Glutamatergic neuron (in vitro differentiated cells): ENCODE data around the gene FKTN. TPM values are rescaled to one million over a fixed set of nuclear protein-coding genes. Genes with fewer than 3 reads are reported as not detected.

Experiments used
- DNase-seq: peaks from one replicate; pipeline ENCODE4 v3.0.0; 2022
- H3K27ac Mint-ChIP-seq: one replicate; pipeline ENCODE4 v1.8.0; 2020; ENCODE audit warnings: mild to moderate bottlenecking, mixed read lengths, inconsistent platforms; ENCODE audit not compliant: unreplicated experiment
- H3K27me3 Mint-ChIP-seq: one replicate; pipeline ENCODE4 v1.8.0; 2020; ENCODE audit warnings: mild to moderate bottlenecking, moderate library complexity, mixed read lengths, inconsistent platforms; ENCODE audit not compliant: unreplicated experiment
- H3K36me3 Mint-ChIP-seq: one replicate; pipeline ENCODE4 v1.8.0; 2020; ENCODE audit warnings: mild to moderate bottlenecking, mixed read lengths, inconsistent platforms; ENCODE audit not compliant: unreplicated experiment
- H3K4me1 Mint-ChIP-seq: one replicate; pipeline ENCODE4 v1.8.0; 2020; ENCODE audit warnings: mild to moderate bottlenecking, low read depth, mixed read lengths, inconsistent platforms; ENCODE audit not compliant: unreplicated experiment
- H3K4me3 Mint-ChIP-seq: one replicate; pipeline ENCODE4 v1.8.0; 2020; ENCODE audit warnings: mild to moderate bottlenecking, mixed read lengths, inconsistent platforms; ENCODE audit not compliant: unreplicated experiment
- H3K9me3 Mint-ChIP-seq: one replicate; pipeline ENCODE4 v1.8.0; 2020; ENCODE audit warnings: mild to moderate bottlenecking, moderate library complexity, mixed read lengths, inconsistent platforms; ENCODE audit not compliant: unreplicated experiment
- CTCF ChIP-seq: fragments of 200-600 bp; sonication (generic); IDR thresholded peaks from one replicate; pipeline ENCODE4 v1.5.0; 2021; ENCODE audit not compliant: partially characterized antibody, unreplicated experiment
- total RNA-seq: library from RNA; stranded (reverse); fragmentation: NEBNext Ultra II Directional; extraction: Animal tissue kit (Norgen Biotek cat#: 25700); gene quantifications from one replicate; pipeline ENCODE4 v1.2.1, GENCODE V29; 2021; ENCODE audit not compliant: unreplicated experiment

FKTN gene
- total RNA-seq, 1 donor from 2014 or later: 20.9 TPM

GRCh38 chr9:105672711-105673234 is 114.8 kb downstream of the FKTN start:
- Mint-ChIP-seq H3K4me3 (no peak overlapping the region), H3K27me3 (no peaks in the 10 kb centered on the region), H3K27ac (no peak overlapping the region), H3K4me1 (peaks cover 2% of the 10 kb centered on the region), H3K36me3 (no peaks in the 10 kb centered on the region), H3K9me3 (no peaks in the 10 kb centered on the region)
- TF ChIP-seq CTCF: no peak
- no peak for DNase-seq

GRCh38 chr9:105673850-105674387 is 116.0 kb downstream of the FKTN start:
- H3K27me3 Mint-ChIP-seq: no peaks in the 10 kb centered on the region
- no peak overlapping the region for H3K4me3 Mint-ChIP-seq
- H3K9me3 Mint-ChIP-seq: no peaks in the 10 kb centered on the region
- DNase-seq: no peak
- TF ChIP-seq CTCF: no peak
- peaks cover 6% of the 10 kb centered on the region for H3K4me1 Mint-ChIP-seq
- no peaks in the 10 kb centered on the region for H3K36me3 Mint-ChIP-seq
- no peak overlapping the region for H3K27ac Mint-ChIP-seq

- DNase-seq: no peak
- H3K4me1 Mint-ChIP-seq: peaks cover 6% of the 10 kb centered on the region
- H3K9me3 Mint-ChIP-seq: no peaks in the 10 kb centered on the region
- no peak overlapping the region for H3K4me3 Mint-ChIP-seq
- TF ChIP-seq CTCF: no peak
- H3K36me3 Mint-ChIP-seq: no peaks in the 10 kb centered on the region
- peaks cover 2% of the 10 kb centered on the region for H3K27me3 Mint-ChIP-seq
- no peak overlapping the region for H3K27ac Mint-ChIP-seq
Observed at GRCh38 chr9:105676351-105676923, 118.5 kb downstream of the FKTN start.

GRCh38 chr9:105678163-105678562 is 120.2 kb downstream of the FKTN start:
- Mint-ChIP-seq H3K36me3 (no peaks in the 10 kb centered on the region), H3K9me3 (no peaks in the 10 kb centered on the region), H3K4me1 (peaks cover 6% of the 10 kb centered on the region), H3K4me3 (no peak overlapping the region), H3K27me3 (peaks cover 2% of the 10 kb centered on the region), H3K27ac (no peak overlapping the region)
- no peak for DNase-seq
- TF ChIP-seq CTCF: no peak

- TF ChIP-seq CTCF: no peak
- DNase-seq: no peak
- Mint-ChIP-seq H3K27me3 (peaks cover 2% of the 10 kb centered on the region), H3K36me3 (no peaks in the 10 kb centered on the region), H3K9me3 (no peaks in the 10 kb centered on the region), H3K4me1 (peaks cover 6% of the 10 kb centered on the region), H3K4me3 (no peak overlapping the region), H3K27ac (no peak overlapping the region)
Observed at GRCh38 chr9:105678781-105679180, 120.8 kb downstream of the FKTN start.
